Neural progenitor cell (in vitro differentiated cells): ENCODE results near the gene ZNF180. TPM values are rescaled to one million over a fixed set of nuclear protein-coding genes. Genes with fewer than 3 reads are reported as not detected.

ENCODE experiments used
- DNase-seq: peaks from one replicate; pipeline ENCODE4 v3.0.0-alpha.2; 2016; ENCODE audit warnings: low spot score
- H2AFZ ChIP-seq: fragments of 200-600 bp; sonication (generic); replicated peaks from 2 replicates; pipeline ENCODE4 v1.6.1; 2016; ENCODE audit warnings: antibody characterized with exemption
- H3F3A ChIP-seq: fragments of 200-600 bp; sonication (generic); 2 replicates; pipeline ENCODE4 v1.6.1; 2016; ENCODE audit warnings: antibody characterized with exemption, low read depth
- H3K27ac ChIP-seq: fragments of 200-600 bp; sonication (generic); 2 replicates; pipeline ENCODE4 v1.5.1; 2016; ENCODE audit warnings: mild to moderate bottlenecking
- H3K27me3 ChIP-seq: fragments of 200-600 bp; sonication (generic); 2 replicates; pipeline ENCODE4 v1.6.1; 2016; ENCODE audit warnings: mild to moderate bottlenecking, moderate library complexity
- H3K36me3 ChIP-seq: fragments of 200-600 bp; sonication (generic); 2 replicates; pipeline ENCODE4 v1.5.1; 2016
- H3K4me1 ChIP-seq: fragments of 200-600 bp; sonication (generic); 2 replicates; pipeline ENCODE4 v1.6.1; 2016; ENCODE audit warnings: mixed run types
- H3K4me2 ChIP-seq: fragments of 200-600 bp; sonication (generic); 2 replicates; pipeline ENCODE4 v1.6.1; 2016
- H3K4me3 ChIP-seq: fragments of 200-600 bp; sonication (generic); 2 replicates; pipeline ENCODE4 v1.5.1; 2016
- H3K79me2 ChIP-seq: fragments of 200-600 bp; sonication (generic); 2 replicates; pipeline ENCODE4 v1.6.1; 2016; ENCODE audit warnings: low read depth
- H3K9ac ChIP-seq: fragments of 200-600 bp; sonication (generic); 2 replicates; pipeline ENCODE4 v1.6.1; 2016
- H3K9me3 ChIP-seq: fragments of 200-600 bp; sonication (generic); 2 replicates; pipeline ENCODE4 v1.5.1; 2016; ENCODE audit warnings: low read depth
- H4K20me1 ChIP-seq: fragments of 200-600 bp; sonication (generic); 2 replicates; pipeline ENCODE4 v1.6.1; 2016; ENCODE audit warnings: low read depth
- H3K27ac Mint-ChIP-seq: 3 replicates; pipeline ENCODE4 v1.8.0; 2021; ENCODE audit warnings: mixed read lengths
- H3K27me3 Mint-ChIP-seq: 2 replicates; pipeline ENCODE4 v1.8.0; 2022; ENCODE audit warnings: low read depth, mild to moderate bottlenecking, inconsistent platforms, moderate library complexity, mixed read lengths; ENCODE audit not compliant: insufficient read depth
- H3K36me3 Mint-ChIP-seq: 3 replicates; pipeline ENCODE4 v1.8.0; 2021; ENCODE audit warnings: mixed read lengths
- H3K4me1 Mint-ChIP-seq: 3 replicates; pipeline ENCODE4 v1.8.0; 2021; ENCODE audit warnings: mixed read lengths
- H3K4me3 Mint-ChIP-seq: 3 replicates; pipeline ENCODE4 v1.8.0; 2021; ENCODE audit warnings: mild to moderate bottlenecking, moderate library complexity, mixed read lengths
- H3K9me3 Mint-ChIP-seq: 3 replicates; pipeline ENCODE4 v1.8.0; 2020; ENCODE audit warnings: mixed read lengths
- EZH2 ChIP-seq: fragments of 200-600 bp; sonication (generic); IDR thresholded peaks from 2 replicates; pipeline ENCODE4 v1.6.1; 2017; ENCODE audit warnings: antibody characterized with exemption, mild to moderate bottlenecking, moderate library complexity
- EZH2phosphoT487 ChIP-seq: fragments of 200-600 bp; sonication (generic); IDR thresholded peaks from 2 replicates; pipeline ENCODE4 v1.6.1; 2017; ENCODE audit warnings: antibody characterized with exemption
- total RNA-seq: library from RNA; depleted of rRNA; stranded (reverse); fragments of >200 nt; gene quantifications from 2 replicates; pipeline ENCODE4 v1.2.3, GENCODE V29; 2015; ENCODE audit warnings: low replicate concordance
- TF ChIP-seq, protein P1 (sequence below): fragments of 200-600 bp; sonication (generic); IDR thresholded peaks from 2 replicates; pipeline ENCODE4 v1.5.1; 2017; ENCODE audit warnings: antibody characterized with exemption, mild to moderate bottlenecking

Gene ZNF180
- total RNA-seq, 1 donor from 2014 or later: 10.7 TPM

GRCh38 chr19:44447916-44448674 is 52.2 kb downstream of the ZNF180 start, which contains the start of gene ZNF229:
Gene ZNF229, minus strand, starts transcription at chr19:44448472. Its CDS starts 5,625 bp downstream, at chr19:44442847.
- H3K27ac Mint-ChIP-seq: no peak within 1 kb of the TSS
- Histone ChIP-seq H3K9ac (no peak within 1 kb of the TSS), H3K4me2 (peak within 1 kb of the TSS; percentile 80), H3K36me3 (no peaks in the 10 kb centered on the region), H3K4me1 (no peaks in the 10 kb centered on the region), H3K27me3 (no peaks in the 10 kb centered on the region), H3F3A (no peaks in the 10 kb centered on the region), H4K20me1 (no peaks in the 10 kb centered on the region), H3K27ac (no peak within 1 kb of the TSS), H2AFZ (peak within 1 kb of the TSS; percentile 95), H3K79me2 (no peaks in the 10 kb centered on the region), H3K4me3 (peak within 1 kb of the TSS; percentile 61), H3K9me3 (peaks cover 14% of the 10 kb centered on the region)
- H3K9me3 Mint-ChIP-seq: peaks cover 54% of the 10 kb centered on the region
- no peak within 1 kb of the TSS for H3K4me3 Mint-ChIP-seq
- H3K36me3 Mint-ChIP-seq: no peaks in the 10 kb centered on the region
- no peaks in the 10 kb centered on the region for H3K4me1 Mint-ChIP-seq
- TF ChIP-seq EZH2 (no peak), EZH2phosphoT487 (no peak)
- TF ChIP-seq, protein P1, sequence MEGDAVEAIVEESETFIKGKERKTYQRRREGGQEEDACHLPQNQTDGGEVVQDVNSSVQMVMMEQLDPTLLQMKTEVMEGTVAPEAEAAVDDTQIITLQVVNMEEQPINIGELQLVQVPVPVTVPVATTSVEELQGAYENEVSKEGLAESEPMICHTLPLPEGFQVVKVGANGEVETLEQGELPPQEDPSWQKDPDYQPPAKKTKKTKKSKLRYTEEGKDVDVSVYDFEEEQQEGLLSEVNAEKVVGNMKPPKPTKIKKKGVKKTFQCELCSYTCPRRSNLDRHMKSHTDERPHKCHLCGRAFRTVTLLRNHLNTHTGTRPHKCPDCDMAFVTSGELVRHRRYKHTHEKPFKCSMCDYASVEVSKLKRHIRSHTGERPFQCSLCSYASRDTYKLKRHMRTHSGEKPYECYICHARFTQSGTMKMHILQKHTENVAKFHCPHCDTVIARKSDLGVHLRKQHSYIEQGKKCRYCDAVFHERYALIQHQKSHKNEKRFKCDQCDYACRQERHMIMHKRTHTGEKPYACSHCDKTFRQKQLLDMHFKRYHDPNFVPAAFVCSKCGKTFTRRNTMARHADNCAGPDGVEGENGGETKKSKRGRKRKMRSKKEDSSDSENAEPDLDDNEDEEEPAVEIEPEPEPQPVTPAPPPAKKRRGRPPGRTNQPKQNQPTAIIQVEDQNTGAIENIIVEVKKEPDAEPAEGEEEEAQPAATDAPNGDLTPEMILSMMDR: no peak
- H3K27me3 Mint-ChIP-seq: peaks cover 4% of the 10 kb centered on the region
- peak; percentile 95 for DNase-seq

DNA sequence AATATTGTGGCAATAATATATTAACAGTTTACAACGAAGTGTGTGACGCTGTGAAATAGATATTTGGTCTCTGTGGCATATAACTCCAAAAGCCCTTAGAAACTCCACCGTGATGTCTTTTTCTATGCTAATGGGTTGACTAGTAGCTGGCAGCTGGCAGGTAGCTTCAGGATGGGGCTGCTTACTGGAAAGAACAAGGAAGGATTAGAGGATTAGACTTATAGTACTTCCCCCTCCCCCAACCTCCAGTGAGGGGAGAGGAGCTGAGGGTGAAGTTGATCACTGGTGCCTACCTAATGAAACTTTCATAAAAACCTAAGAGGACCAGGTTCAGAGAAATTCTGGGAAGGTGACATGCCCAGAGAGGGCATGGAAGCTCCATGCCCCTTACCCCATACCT is 61.9 kb downstream of the ZNF180 start:
- no peak overlapping the region for H3K27ac ChIP-seq
- Mint-ChIP-seq H3K4me3 (no peak overlapping the region), H3K4me1 (no peaks in the 10 kb centered on the region), H3K27ac (no peak overlapping the region), H3K36me3 (no peaks in the 10 kb centered on the region), H3K27me3 (no peaks in the 10 kb centered on the region), H3K9me3 (peaks cover 14% of the 10 kb centered on the region)
- no peaks in the 10 kb centered on the region for H3K36me3 ChIP-seq
- TF ChIP-seq EZH2phosphoT487: no peak
- TF ChIP-seq, protein P1: no peak
- no peak for TF ChIP-seq EZH2
- no peaks in the 10 kb centered on the region for H3K9me3 ChIP-seq
- H4K20me1 ChIP-seq: no peaks in the 10 kb centered on the region
- H3K9ac ChIP-seq: no peak overlapping the region
- no peaks in the 10 kb centered on the region for H3K79me2 ChIP-seq
- H3K4me1 ChIP-seq: no peaks in the 10 kb centered on the region
- no peaks in the 10 kb centered on the region for H3F3A ChIP-seq
- H3K27me3 ChIP-seq: no peaks in the 10 kb centered on the region
- peak; percentile 2 for DNase-seq
- H3K4me3 ChIP-seq: no peak overlapping the region
- no peak overlapping the region for H2AFZ ChIP-seq
- H3K4me2 ChIP-seq: no peak overlapping the region

GRCh38 chr19:44435441-44435840 is 64.9 kb downstream of the ZNF180 start:
- no peak overlapping the region for H2AFZ ChIP-seq
- no peaks in the 10 kb centered on the region for H3K36me3 Mint-ChIP-seq
- H3K9me3 Mint-ChIP-seq: peaks cover 16% of the 10 kb centered on the region

More at GRCh38 chr19:44435441-44435840, 64.9 kb downstream of the ZNF180 start:
- Mint-ChIP-seq H3K27me3 (no peaks in the 10 kb centered on the region), H3K4me1 (no peaks in the 10 kb centered on the region), H3K4me3 (no peak overlapping the region), H3K27ac (no peak overlapping the region)
- Histone ChIP-seq H3K36me3 (peaks cover 5% of the 10 kb centered on the region), H3K4me3 (no peak overlapping the region), H3K4me1 (no peaks in the 10 kb centered on the region), H3K4me2 (no peak overlapping the region), H3K9ac (no peak overlapping the region), H3K27ac (no peak overlapping the region), H3K27me3 (no peaks in the 10 kb centered on the region), H3F3A (no peaks in the 10 kb centered on the region), H4K20me1 (no peaks in the 10 kb centered on the region), H3K79me2 (no peaks in the 10 kb centered on the region), H3K9me3 (no peaks in the 10 kb centered on the region)
- DNase-seq: no peak
- TF ChIP-seq, protein P1: no peak
- TF ChIP-seq EZH2phosphoT487 (no peak), EZH2 (no peak)
